Endothelial cell of umbilical vein (primary cell): ENCODE data around the gene VSIR.

Experiments used
- CTCF ChIP-seq, 2 donors: IDR thresholded peaks; 1 replicate in 1 of 2; 2 replicates in 1 of 2; pipeline ENCODE4 v1.5.1; 2011; ENCODE audit warnings: low read length in 2 of 2, mild to moderate bottlenecking in 2 of 2, moderate library complexity in 2 of 2, control low read depth in 1 of 2, inconsistent platforms in 1 of 2, low read depth in 1 of 2; ENCODE audit not compliant: insufficient read depth in 1 of 2; ENCODE audit errors: extremely low read depth in 1 of 2
- EZH2 ChIP-seq: IDR thresholded peaks from 2 replicates; pipeline ENCODE4 v1.6.1; 2012; ENCODE audit warnings: borderline replicate concordance, low read depth, mild to moderate bottlenecking, moderate library complexity, low read length, inconsistent platforms; ENCODE audit not compliant: severe bottlenecking
- JUN ChIP-seq: IDR thresholded peaks from 2 replicates; pipeline ENCODE4 v1.6.1; 2011; ENCODE audit warnings: borderline replicate concordance, low read depth; ENCODE audit not compliant: insufficient read length, insufficient read depth
- MYC ChIP-seq: IDR thresholded peaks from one replicate; pipeline ENCODE4 v1.6.1; 2011; ENCODE audit warnings: mild to moderate bottlenecking, low read depth, low read length
- POLR2A ChIP-seq: IDR thresholded peaks from 2 replicates; pipeline ENCODE4 v1.6.1; 2012; ENCODE audit warnings: low read depth, mild to moderate bottlenecking, control low read depth, low read length
- POLR2AphosphoS5 ChIP-seq: IDR thresholded peaks from 2 replicates; pipeline ENCODE4 v1.6.1; 2012; ENCODE audit warnings: low read depth, mild to moderate bottlenecking, control low read depth, low read length, moderate library complexity; ENCODE audit not compliant: insufficient read depth

GRCh38 chr10:71773221-71773971, at the start of gene VSIR:
- no peak for TF ChIP-seq EZH2
- TF ChIP-seq CTCF (IDR thresholded peaks at IDR 0.05; ENCODE audit: extremely low read depth in 1 of 2, insufficient read depth in 1 of 2, low read depth in 1 of 2, low read length in 2 of 2), result peak; percentile 84 to 87
- peak; percentile 26 for TF ChIP-seq POLR2A
- peak; percentile 53 for TF ChIP-seq POLR2AphosphoS5
- no peak for TF ChIP-seq MYC
- TF ChIP-seq JUN, result no peak
